OCI-LY7 (cell line): ENCODE measurements around the gene TSSK6. TPM values are rescaled to one million over a fixed set of nuclear protein-coding genes. Genes with fewer than 3 reads are reported as not detected.

Experiments used
- BruUV-seq: library from RNA; stranded (reverse); fragments of 400-500 nt; replicated peaks from 2 replicates; lab custom pipeline; 2021; lab: Mats Ljungman, UMichigan
- CTCF ChIA-PET: fragments of 300-600 bp; sonication (Branson Sonifier 250); formaldehyde crosslinking; loops from one replicate; lab custom pipeline; 2022; ENCODE audit warnings: antibody characterized with exemption; ENCODE audit not compliant: unreplicated experiment; lab: Charles Lee
- POLR2A ChIA-PET: fragments of 300-600 bp; sonication (Branson Sonifier 250); formaldehyde crosslinking; loops from one replicate; lab custom pipeline; 2022; ENCODE audit warnings: antibody characterized with exemption; lab: Charles Lee
- DNase-seq: peaks from one replicate; pipeline ENCODE4 v3.0.0-alpha.2; 2015; ENCODE audit warnings: low spot score
- H2AFZ ChIP-seq: fragments of 200-600 bp; sonication (generic), shearing (Covaris generic); 2 replicates; pipeline ENCODE4 v1.6.1; 2014; ENCODE audit warnings: mild to moderate bottlenecking, antibody characterized with exemption, low read length, moderate library complexity
- H3K27ac ChIP-seq: fragments of 200-600 bp; sonication (generic); 2 replicates; pipeline ENCODE4 v1.5.1; 2014; ENCODE audit warnings: mixed run types, low read depth, mild to moderate bottlenecking, moderate library complexity, low read length, inconsistent platforms; ENCODE audit not compliant: poor library complexity, severe bottlenecking
- H3K36me3 ChIP-seq: fragments of 200-600 bp; sonication (generic); 2 replicates; pipeline ENCODE4 v1.6.1; 2014; ENCODE audit warnings: mild to moderate bottlenecking, antibody characterized with exemption, low read length, moderate library complexity, mixed read lengths; ENCODE audit not compliant: insufficient read depth
- H3K4me1 ChIP-seq: fragments of 200-600 bp; sonication (generic); 2 replicates; pipeline ENCODE4 v1.5.1; 2014; ENCODE audit warnings: mild to moderate bottlenecking, low read length; ENCODE audit not compliant: insufficient read depth, poor library complexity, severe bottlenecking
- H3K4me2 ChIP-seq: fragments of 200-600 bp; sonication (generic); 2 replicates; pipeline ENCODE4 v1.6.1; 2014; ENCODE audit warnings: mild to moderate bottlenecking, low read length
- H3K4me3 ChIP-seq: fragments of 200-600 bp; sonication (generic); 2 replicates; pipeline ENCODE4 v1.5.1; 2014; ENCODE audit warnings: mild to moderate bottlenecking, low read depth, low read length; ENCODE audit not compliant: poor library complexity, severe bottlenecking
- H3K79me2 ChIP-seq: fragments of 200-600 bp; sonication (generic); 2 replicates; pipeline ENCODE4 v1.6.1; 2016; ENCODE audit warnings: low read depth, mild to moderate bottlenecking, low read length, moderate library complexity, mixed read lengths; ENCODE audit not compliant: insufficient read depth
- H3K9me2 ChIP-seq: fragments of 200-600 bp; sonication (generic); 2 replicates; pipeline ENCODE4 v1.6.1; 2016; ENCODE audit warnings: mild to moderate bottlenecking, low read length, mixed read lengths; ENCODE audit not compliant: insufficient read depth
- H3K9me3 ChIP-seq: fragments of 200-600 bp; sonication (generic); 2 replicates; pipeline ENCODE4 v1.6.1; 2014; ENCODE audit warnings: mild to moderate bottlenecking, mixed run types, low read length, mixed read lengths
- H4K20me1 ChIP-seq: fragments of 200-600 bp; sonication (generic); 2 replicates; pipeline ENCODE4 v1.6.1; 2014; ENCODE audit warnings: mild to moderate bottlenecking, antibody characterized with exemption, low read length, moderate library complexity, mixed read lengths; ENCODE audit not compliant: insufficient read depth
- EZH2phosphoT487 ChIP-seq: fragments of 200-600 bp; sonication (generic); IDR thresholded peaks from 2 replicates; pipeline ENCODE4 v1.6.1; 2018; ENCODE audit warnings: low read depth, borderline replicate concordance, mild to moderate bottlenecking, mixed run types, antibody characterized with exemption, low read length, moderate library complexity, mixed read lengths
- intact Hi-C: fragments of 100-400 bp; cut with micrococcal nuclease; formaldehyde crosslinking; loops from one replicate; pipeline ENCODE4 v1.10.0; 2022; ENCODE audit not compliant: unreplicated experiment
- total RNA-seq, 2 experiments: library from RNA; depleted of rRNA in 1 of 2; stranded (reverse); fragments of >200 nt in 1 of 2; shearing (Covaris generic) in 1 of 2; gene quantifications; 2 replicates each; pipeline ENCODE4 v1.2.3, GENCODE V29; 2014 to 2022
- TF ChIP-seq, protein P1 (sequence below): fragments of 200-600 bp; sonication (generic); conservative IDR thresholded peaks from 2 replicates; pipeline ENCODE4 v1.5.1; 2014; ENCODE audit warnings: mild to moderate bottlenecking, antibody characterized with exemption, low read length, moderate library complexity, mixed read lengths

TSSK6 gene
- total RNA-seq, 2 experiments from 2014 or later: 6.4 to 10.5 TPM

GRCh38 chr19:19544954-19545591 is 29.7 kb upstream of the TSSK6 start:
- Histone ChIP-seq H2AFZ (no peak overlapping the region), H3K4me1 (peaks cover 5% of the 10 kb centered on the region), H3K9me2 (no peaks in the 10 kb centered on the region), H3K36me3 (no peaks in the 10 kb centered on the region), H3K27ac (no peak overlapping the region), H3K79me2 (no peaks in the 10 kb centered on the region), H3K4me3 (no peak overlapping the region), H3K9me3 (no peaks in the 10 kb centered on the region), H3K4me2 (no peak overlapping the region), H4K20me1 (no peaks in the 10 kb centered on the region)
- ChIA-PET CTCF (no interaction called here), POLR2A (no interaction called here)
- intact Hi-C loops: no loop called here
- BruUV-seq: no TSS peak
- DNase-seq: no peak
- TF ChIP-seq, protein P1, sequence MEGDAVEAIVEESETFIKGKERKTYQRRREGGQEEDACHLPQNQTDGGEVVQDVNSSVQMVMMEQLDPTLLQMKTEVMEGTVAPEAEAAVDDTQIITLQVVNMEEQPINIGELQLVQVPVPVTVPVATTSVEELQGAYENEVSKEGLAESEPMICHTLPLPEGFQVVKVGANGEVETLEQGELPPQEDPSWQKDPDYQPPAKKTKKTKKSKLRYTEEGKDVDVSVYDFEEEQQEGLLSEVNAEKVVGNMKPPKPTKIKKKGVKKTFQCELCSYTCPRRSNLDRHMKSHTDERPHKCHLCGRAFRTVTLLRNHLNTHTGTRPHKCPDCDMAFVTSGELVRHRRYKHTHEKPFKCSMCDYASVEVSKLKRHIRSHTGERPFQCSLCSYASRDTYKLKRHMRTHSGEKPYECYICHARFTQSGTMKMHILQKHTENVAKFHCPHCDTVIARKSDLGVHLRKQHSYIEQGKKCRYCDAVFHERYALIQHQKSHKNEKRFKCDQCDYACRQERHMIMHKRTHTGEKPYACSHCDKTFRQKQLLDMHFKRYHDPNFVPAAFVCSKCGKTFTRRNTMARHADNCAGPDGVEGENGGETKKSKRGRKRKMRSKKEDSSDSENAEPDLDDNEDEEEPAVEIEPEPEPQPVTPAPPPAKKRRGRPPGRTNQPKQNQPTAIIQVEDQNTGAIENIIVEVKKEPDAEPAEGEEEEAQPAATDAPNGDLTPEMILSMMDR: no peak
- TF ChIP-seq EZH2phosphoT487: no peak

DNA sequence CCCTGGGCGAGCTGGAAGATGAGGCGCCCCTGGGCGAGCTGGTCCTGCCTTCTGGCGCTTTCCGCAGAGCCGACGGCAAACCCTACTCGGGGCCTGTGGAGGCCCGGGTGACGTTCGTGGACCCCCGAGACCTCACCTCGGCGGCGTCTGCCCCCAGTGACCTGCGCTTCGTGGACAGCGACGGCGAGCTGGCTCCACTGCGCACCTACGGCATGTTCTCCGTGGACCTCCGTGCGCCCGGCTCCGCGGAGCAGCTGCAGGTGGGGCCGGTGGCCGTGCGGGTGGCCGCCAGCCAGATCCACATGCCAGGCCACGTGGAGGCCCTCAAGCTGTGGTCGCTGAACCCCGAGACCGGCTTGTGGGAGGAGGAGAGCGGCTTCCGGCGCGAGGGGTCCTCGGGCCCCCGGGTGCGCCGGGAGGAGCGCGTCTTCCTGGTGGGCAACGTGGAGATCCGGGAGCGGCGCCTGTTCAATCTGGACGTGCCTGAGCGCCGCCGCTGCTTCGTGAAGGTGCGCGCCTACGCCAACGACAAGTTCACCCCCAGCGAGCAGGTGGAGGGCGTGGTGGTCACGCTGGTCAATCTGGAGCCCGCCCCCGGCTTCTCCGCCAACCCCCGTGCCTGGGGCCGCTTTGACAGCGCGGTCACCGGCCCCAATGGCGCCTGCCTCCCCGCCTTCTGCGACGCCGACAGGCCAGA is 29.1 kb upstream of the TSSK6 start:
- Histone ChIP-seq H3K4me1 (peaks cover 5% of the 10 kb centered on the region), H3K9me3 (no peaks in the 10 kb centered on the region), H3K27ac (no peak overlapping the region), H3K4me3 (no peak overlapping the region), H3K36me3 (no peaks in the 10 kb centered on the region), H3K79me2 (no peaks in the 10 kb centered on the region), H2AFZ (no peak overlapping the region), H4K20me1 (no peaks in the 10 kb centered on the region), H3K4me2 (no peak overlapping the region), H3K9me2 (no peaks in the 10 kb centered on the region)
- BruUV-seq: no TSS peak
- ChIA-PET POLR2A (no interaction called here), CTCF (no interaction called here)
- DNase-seq: no peak
- intact Hi-C loops: no loop called here
- TF ChIP-seq, protein P1: no peak
- TF ChIP-seq EZH2phosphoT487: no peak

GRCh38 chr19:19543640-19544039 is 28.3 kb upstream of the TSSK6 start:
- no peak overlapping the region for H3K27ac ChIP-seq
- peaks cover 6% of the 10 kb centered on the region for H3K4me1 ChIP-seq
- POLR2A ChIA-PET: interaction anchor here (0.6 kb wide), 1 partner anchor 224 kb away, joined by 5 read pairs; no protein-coding TSS in a partner anchor
- CTCF ChIA-PET: no interaction called here
- no peak overlapping the region for H3K4me3 ChIP-seq
- BruUV-seq: no TSS peak
- no peak for DNase-seq
- no peaks in the 10 kb centered on the region for H3K9me2 ChIP-seq
- H3K4me2 ChIP-seq: no peak overlapping the region
- H2AFZ ChIP-seq: no peak overlapping the region
- no peaks in the 10 kb centered on the region for H4K20me1 ChIP-seq
- intact Hi-C loops: no loop called here
- no peaks in the 10 kb centered on the region for H3K36me3 ChIP-seq
- H3K9me3 ChIP-seq: no peaks in the 10 kb centered on the region
- TF ChIP-seq, protein P1: no peak
- no peak for TF ChIP-seq EZH2phosphoT487
- no peaks in the 10 kb centered on the region for H3K79me2 ChIP-seq
